OCI-LY3 (cell line): ENCODE results near the gene SCART1.

ENCODE experiments used
- H2AFZ ChIP-seq: fragments of 200-600, 300-600 bp; shearing (Covaris generic); 2 replicates; pipeline ENCODE4 v1.6.0; 2014; ENCODE audit warnings: antibody characterized with exemption, low read depth, low read length
- H3K27ac ChIP-seq: fragments of 200-600, 300-600 bp; sonication (generic); 2 replicates; pipeline ENCODE4 v1.5.1; 2014; ENCODE audit warnings: mild to moderate bottlenecking, low read length, moderate library complexity, mixed read lengths
- H3K27me3 ChIP-seq: fragments of 200-600, 300-600 bp; sonication (generic); 2 replicates; pipeline ENCODE4 v1.6.1; 2014; ENCODE audit warnings: low read depth, low read length, mixed read lengths
- H3K36me3 ChIP-seq: fragments of 200-600, 300-600 bp; sonication (generic); replicated peaks from 2 replicates; pipeline ENCODE3; 2014; ENCODE audit warnings: low read depth, low read length, mixed read lengths
- H3K4me1 ChIP-seq: fragments of 300-600, 200-600 bp; sonication (generic); 2 replicates; pipeline ENCODE4 v1.6.1; 2014; ENCODE audit warnings: low read length, mixed read lengths
- H3K4me2 ChIP-seq: fragments of 200-600, 300-600 bp; sonication (generic); 2 replicates; pipeline ENCODE4 v1.6.1; 2014; ENCODE audit warnings: low read length, mixed read lengths
- H3K4me3 ChIP-seq: fragments of 300-600, 200-600 bp; sonication (generic); 2 replicates; pipeline ENCODE4 v1.5.1; 2014; ENCODE audit warnings: antibody characterized with exemption, mild to moderate bottlenecking, low read length, moderate library complexity
- H3K79me2 ChIP-seq: fragments of 300-600, 200-600 bp; shearing (Covaris generic); 2 replicates; pipeline ENCODE4 v1.6.1; 2014; ENCODE audit warnings: mild to moderate bottlenecking, low read length, mixed read lengths
- H3K9ac ChIP-seq: fragments of 300-600, 200-600 bp; shearing (Covaris generic); 2 replicates; pipeline ENCODE4 v1.6.0; 2014; ENCODE audit warnings: mild to moderate bottlenecking, low read length, moderate library complexity
- H3K9me3 ChIP-seq: fragments of 200-600, 300-600 bp; shearing (Covaris generic); 2 replicates; pipeline ENCODE4 v1.6.1; 2014; ENCODE audit warnings: low read length, mixed read lengths; ENCODE audit not compliant: insufficient read depth
- H4K20me1 ChIP-seq: fragments of 200-600, 300-600 bp; sonication (generic); 2 replicates; pipeline ENCODE4 v1.6.1; 2016; ENCODE audit warnings: low read length, mixed read lengths; ENCODE audit not compliant: insufficient read depth
- EZH2phosphoT487 ChIP-seq: fragments of 200-600 bp; shearing (Covaris generic); IDR thresholded peaks from 2 replicates; pipeline ENCODE4 v1.6.1; 2018; ENCODE audit warnings: antibody characterized with exemption, mixed run types, low read depth
- TF ChIP-seq, protein P1 (sequence below): fragments of 200-600, 300-600 bp; sonication (generic); IDR thresholded peaks from 2 replicates; pipeline ENCODE4 v1.5.1; 2014; ENCODE audit warnings: antibody characterized with exemption, low read length, low read depth

Gene SCART1

DNA sequence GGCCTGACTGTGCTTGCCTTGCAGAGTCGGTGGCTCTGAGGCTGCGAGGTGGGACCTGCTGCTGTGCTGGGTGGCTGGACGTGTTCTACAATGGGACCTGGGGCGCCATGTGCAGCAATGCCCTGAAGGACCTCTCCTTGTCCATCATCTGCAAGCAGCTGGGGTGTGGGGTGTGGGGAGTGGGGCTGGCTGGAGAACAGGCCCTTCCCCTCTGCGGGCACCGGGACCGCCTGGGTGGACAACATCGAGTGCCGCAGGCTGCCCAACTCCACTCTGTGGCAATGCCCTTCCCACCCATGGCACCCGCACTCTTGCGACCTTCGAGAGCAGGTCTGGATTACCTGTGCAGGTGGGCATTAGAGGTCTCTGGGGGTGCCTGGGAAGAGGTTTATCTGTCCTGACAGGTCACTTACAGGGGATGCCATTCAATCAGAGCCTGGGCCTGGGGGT, 10.9 kb downstream of the SCART1 start:
- Histone ChIP-seq H3K79me2 (no peaks in the 10 kb centered on the region), H4K20me1 (no peaks in the 10 kb centered on the region), H3K27me3 (no peaks in the 10 kb centered on the region), H3K4me2 (no peak overlapping the region), H3K27ac (no peak overlapping the region), H3K36me3 (no peaks in the 10 kb centered on the region), H3K4me3 (no peak overlapping the region), H2AFZ (no peak overlapping the region), H3K9me3 (no peaks in the 10 kb centered on the region), H3K4me1 (no peaks in the 10 kb centered on the region), H3K9ac (no peak overlapping the region)
- TF ChIP-seq, protein P1, sequence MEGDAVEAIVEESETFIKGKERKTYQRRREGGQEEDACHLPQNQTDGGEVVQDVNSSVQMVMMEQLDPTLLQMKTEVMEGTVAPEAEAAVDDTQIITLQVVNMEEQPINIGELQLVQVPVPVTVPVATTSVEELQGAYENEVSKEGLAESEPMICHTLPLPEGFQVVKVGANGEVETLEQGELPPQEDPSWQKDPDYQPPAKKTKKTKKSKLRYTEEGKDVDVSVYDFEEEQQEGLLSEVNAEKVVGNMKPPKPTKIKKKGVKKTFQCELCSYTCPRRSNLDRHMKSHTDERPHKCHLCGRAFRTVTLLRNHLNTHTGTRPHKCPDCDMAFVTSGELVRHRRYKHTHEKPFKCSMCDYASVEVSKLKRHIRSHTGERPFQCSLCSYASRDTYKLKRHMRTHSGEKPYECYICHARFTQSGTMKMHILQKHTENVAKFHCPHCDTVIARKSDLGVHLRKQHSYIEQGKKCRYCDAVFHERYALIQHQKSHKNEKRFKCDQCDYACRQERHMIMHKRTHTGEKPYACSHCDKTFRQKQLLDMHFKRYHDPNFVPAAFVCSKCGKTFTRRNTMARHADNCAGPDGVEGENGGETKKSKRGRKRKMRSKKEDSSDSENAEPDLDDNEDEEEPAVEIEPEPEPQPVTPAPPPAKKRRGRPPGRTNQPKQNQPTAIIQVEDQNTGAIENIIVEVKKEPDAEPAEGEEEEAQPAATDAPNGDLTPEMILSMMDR, result no peak
- TF ChIP-seq EZH2phosphoT487, result no peak

DNA sequence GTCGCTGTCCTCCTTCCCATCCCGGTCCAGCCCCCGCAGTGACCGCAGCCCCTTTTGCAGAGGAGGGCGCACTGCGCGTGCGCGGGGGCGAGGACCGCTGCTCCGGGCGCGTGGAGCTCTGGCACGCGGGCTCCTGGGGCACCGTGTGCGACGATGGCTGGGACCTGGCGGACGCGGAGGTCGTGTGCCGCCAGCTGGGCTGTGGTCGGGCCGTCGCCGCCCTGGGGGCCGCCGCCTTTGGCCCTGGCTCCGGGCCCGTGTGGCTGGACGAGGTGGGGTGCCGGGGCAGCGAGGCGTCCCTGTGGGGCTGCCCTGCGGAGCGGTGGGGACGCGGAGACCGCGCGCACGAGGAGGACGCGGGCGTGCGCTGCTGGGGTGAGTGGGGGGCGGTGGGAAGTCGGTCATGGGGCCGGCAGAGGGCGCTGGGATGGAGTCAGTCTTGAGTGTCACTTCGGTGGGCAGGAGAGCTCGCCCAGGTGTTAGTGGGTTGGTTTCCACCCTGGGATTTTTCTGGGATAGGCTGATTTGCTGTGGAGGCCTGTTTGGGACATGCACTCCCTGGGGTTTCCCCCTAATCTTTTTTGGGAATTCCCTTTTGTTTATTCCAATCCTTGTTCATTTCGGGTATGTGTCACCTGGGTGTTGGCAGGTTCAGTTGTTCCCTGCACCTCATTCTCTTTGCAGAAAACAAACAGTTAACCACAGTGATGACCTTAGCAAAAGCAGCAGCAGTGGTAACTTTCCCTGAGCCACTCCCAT, 11.6 kb downstream of the SCART1 start:
- H3K4me1 ChIP-seq, result no peaks in the 10 kb centered on the region
- no peak overlapping the region for H2AFZ ChIP-seq
- H3K4me3 ChIP-seq, result no peak overlapping the region
- no peak overlapping the region for H3K4me2 ChIP-seq
- TF ChIP-seq EZH2phosphoT487, result no peak
- TF ChIP-seq, protein P1, result no peak
- no peaks in the 10 kb centered on the region for H4K20me1 ChIP-seq
- no peaks in the 10 kb centered on the region for H3K27me3 ChIP-seq
- no peaks in the 10 kb centered on the region for H3K9me3 ChIP-seq
- no peaks in the 10 kb centered on the region for H3K79me2 ChIP-seq
- H3K36me3 ChIP-seq, result no peaks in the 10 kb centered on the region
- no peak overlapping the region for H3K27ac ChIP-seq
- H3K9ac ChIP-seq, result no peak overlapping the region

DNA sequence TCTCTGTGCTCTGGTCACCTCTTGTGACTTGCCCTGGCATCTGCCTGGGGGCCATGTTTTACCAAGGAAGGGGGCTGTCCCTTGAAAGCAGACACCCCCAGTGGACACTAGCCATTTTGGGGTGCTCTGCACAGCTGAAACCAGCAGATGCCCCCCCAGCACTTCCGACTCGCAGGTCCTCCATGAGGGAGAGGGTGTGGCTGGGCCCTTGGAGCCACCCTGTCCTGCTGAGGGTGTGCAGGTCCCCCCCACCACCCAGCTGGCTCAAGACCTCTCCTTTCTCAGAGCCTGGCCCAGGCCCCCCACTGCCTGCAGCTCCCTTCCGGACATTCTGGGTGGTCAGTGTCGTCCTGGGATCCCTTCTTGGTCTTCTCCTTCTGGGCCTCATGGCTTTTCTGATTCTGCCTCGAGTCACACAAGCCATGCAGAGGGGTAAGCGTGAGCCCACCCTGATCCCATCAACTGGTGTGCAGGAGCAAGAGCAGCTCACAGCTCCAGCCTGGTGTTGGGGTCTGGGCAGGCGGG, 12.3 kb downstream of the SCART1 start:
- no peaks in the 10 kb centered on the region for H3K79me2 ChIP-seq
- no peak for TF ChIP-seq EZH2phosphoT487
- TF ChIP-seq, protein P1, result no peak
- no peaks in the 10 kb centered on the region for H3K4me1 ChIP-seq
- H3K9me3 ChIP-seq, result no peaks in the 10 kb centered on the region
- no peak overlapping the region for H3K4me2 ChIP-seq
- no peaks in the 10 kb centered on the region for H4K20me1 ChIP-seq
- no peak overlapping the region for H3K4me3 ChIP-seq
- H3K9ac ChIP-seq, result no peak overlapping the region
- no peak overlapping the region for H2AFZ ChIP-seq
- H3K27me3 ChIP-seq, result no peaks in the 10 kb centered on the region
- H3K27ac ChIP-seq, result no peak overlapping the region
- no peaks in the 10 kb centered on the region for H3K36me3 ChIP-seq

DNA sequence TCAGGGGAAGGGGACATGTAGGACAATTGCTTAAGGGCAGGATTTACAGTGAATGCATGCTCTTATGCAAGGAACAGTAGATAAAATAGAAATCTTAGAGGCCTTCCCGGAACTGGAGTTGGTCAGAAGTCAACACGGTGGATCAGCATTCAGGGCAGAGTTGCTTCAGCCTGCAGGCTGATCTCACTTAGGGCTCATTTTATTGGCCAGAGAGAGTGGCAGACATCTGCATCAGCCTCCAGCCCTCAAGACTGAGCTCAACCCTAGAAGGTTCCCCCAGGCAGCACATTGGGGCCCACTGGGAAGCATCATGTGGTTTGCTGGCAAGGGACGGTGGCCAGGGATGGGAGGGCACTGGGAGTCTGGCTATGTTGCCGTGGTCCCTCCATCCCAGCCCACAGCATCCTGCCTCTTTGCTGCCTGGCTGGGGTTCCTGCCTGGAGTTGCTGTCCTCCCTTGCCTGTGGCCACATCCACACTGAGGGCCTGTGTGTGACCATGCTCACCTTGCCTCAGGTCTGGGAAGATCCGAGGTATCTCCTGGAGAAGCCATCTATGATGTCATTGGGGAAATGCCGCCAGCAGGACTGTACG, 13.0 kb downstream of the SCART1 start:
- Histone ChIP-seq H3K4me1 (no peaks in the 10 kb centered on the region), H3K4me3 (no peak overlapping the region), H3K4me2 (no peak overlapping the region), H3K9ac (no peak overlapping the region), H2AFZ (no peak overlapping the region), H4K20me1 (no peaks in the 10 kb centered on the region), H3K36me3 (no peaks in the 10 kb centered on the region), H3K9me3 (no peaks in the 10 kb centered on the region), H3K27me3 (no peaks in the 10 kb centered on the region), H3K27ac (no peak overlapping the region), H3K79me2 (no peaks in the 10 kb centered on the region)
- TF ChIP-seq, protein P1, result no peak
- TF ChIP-seq EZH2phosphoT487, result no peak
